ACHN (cell line): ENCODE measurements around the gene ZNF85.
"Not testable (repeated sequence)": the region's sequence is repeated elsewhere in the genome, so short reads cannot be mapped to it uniquely, and the experiment has no call there.

Source experiments
- DNase-seq: peaks from one replicate; pipeline ENCODE4 v3.0.0-alpha.2; 2015
- in situ Hi-C: cut with HindIII; loops from 2 replicates; pipeline ENCODE4 v1.10.0; 2017; ENCODE audit warnings: low sequenced_read_pairs, low pct_ligation_motif_present, low pct_unique_long_range_greater_than_20kb

ZNF85 gene

GRCh38 chr19:20923077-20923871, at the start of gene ZNF85:
Gene ZNF85, plus strand, starts transcription at chr19:20923251. Its CDS starts 150 bp downstream, at chr19:20923401.
- no peak for DNase-seq
- in situ Hi-C loops = no loop called here

GRCh38 chr19:20879501-20879900, 43.5 kb upstream of the ZNF85 start:
- in situ Hi-C loops = no loop called here
- no peak for DNase-seq

GRCh38 chr19:20912973-20913372, 10.1 kb upstream of the ZNF85 start:
- in situ Hi-C loops = no loop called here

GRCh38 chr19:20925481-20925880, 2.4 kb downstream of the ZNF85 start:
- in situ Hi-C loops = no loop called here
- no peak for DNase-seq

More at GRCh38 chr19:20912973-20913372, 10.1 kb upstream of the ZNF85 start:
- DNase-seq = no peak

GRCh38 chr19:20926796-20927195, 3.7 kb downstream of the ZNF85 start:
- in situ Hi-C loops = no loop called here
- DNase-seq = no peak

GRCh38 chr19:20928371-20928770, 5.3 kb downstream of the ZNF85 start:
- DNase-seq = no peak
- in situ Hi-C loops = no loop called here

GRCh38 chr19:20936322-20936947, 13.4 kb downstream of the ZNF85 start:
- in situ Hi-C loops = not testable (repeated sequence)

GRCh38 chr19:20952561-20953095, 29.6 kb downstream of the ZNF85 start:
- in situ Hi-C loops, DNase-seq: not testable (repeated sequence)

More at GRCh38 chr19:20936322-20936947, 13.4 kb downstream of the ZNF85 start:
- not testable (repeated sequence) for DNase-seq

- in situ Hi-C loops = no loop called here
- DNase-seq = no peak
Observed at GRCh38 chr19:20964798-20965197, 41.7 kb downstream of the ZNF85 start.

GRCh38 chr19:20968092-20968491, 45.0 kb downstream of the ZNF85 start:
- in situ Hi-C loops = no loop called here
- no peak for DNase-seq

- DNase-seq = no peak
- in situ Hi-C loops = no loop called here
Observed at GRCh38 chr19:20969498-20969897, 46.4 kb downstream of the ZNF85 start.

- no peak for DNase-seq
- in situ Hi-C loops = no loop called here
Observed at GRCh38 chr19:20969898-20970297, 46.8 kb downstream of the ZNF85 start.

- in situ Hi-C loops, DNase-seq: not testable (repeated sequence)
Observed at GRCh38 chr19:20992788-20993187, 69.7 kb downstream of the ZNF85 start.

- DNase-seq = no peak
- in situ Hi-C loops = no loop called here
Observed at GRCh38 chr19:20999731-21000352, 76.8 kb downstream of the ZNF85 start.
